ENCODE data around the gene DACT2.

- TF ChIP-seq TSHZ2 (CRISPR knock-in tag; IDR thresholded peaks at IDR 0.05) (no peak), ZNF565 (CRISPR knock-in tag; conservative IDR thresholded peaks at IDR 0.05; ENCODE audit: low read depth) (no peak), OSR1 (CRISPR knock-in tag; IDR thresholded peaks at IDR 0.05) (no peak), ZC3H10 (CRISPR knock-in tag; IDR thresholded peaks at IDR 0.05) (no peak), ARNTL (CRISPR knock-in tag; IDR thresholded peaks at IDR 0.05; ENCODE audit: borderline replicate concordance, low read depth) (no peak), TOX (CRISPR knock-in tag; IDR thresholded peaks at IDR 0.05; ENCODE audit: borderline replicate concordance) (no peak), CREB5 (CRISPR knock-in tag; IDR thresholded peaks at IDR 0.05; ENCODE audit: low read depth) (no peak), RARB (CRISPR knock-in tag; IDR thresholded peaks at IDR 0.05) (no peak), ISL1 (CRISPR knock-in tag; IDR thresholded peaks at IDR 0.05) (no peak), ZNF8 (CRISPR knock-in tag; IDR thresholded peaks at IDR 0.05) (no peak)
Measured at GRCh38 chr6:168318579-168319278, 848 bp downstream of the DACT2 start.
